ENCODE measurements around the gene RNF4.
"Not testable (repeated sequence)": the region's sequence is repeated elsewhere in the genome, so short reads cannot be mapped to it uniquely, and the experiment has no call there.

RNF4 gene

DNA sequence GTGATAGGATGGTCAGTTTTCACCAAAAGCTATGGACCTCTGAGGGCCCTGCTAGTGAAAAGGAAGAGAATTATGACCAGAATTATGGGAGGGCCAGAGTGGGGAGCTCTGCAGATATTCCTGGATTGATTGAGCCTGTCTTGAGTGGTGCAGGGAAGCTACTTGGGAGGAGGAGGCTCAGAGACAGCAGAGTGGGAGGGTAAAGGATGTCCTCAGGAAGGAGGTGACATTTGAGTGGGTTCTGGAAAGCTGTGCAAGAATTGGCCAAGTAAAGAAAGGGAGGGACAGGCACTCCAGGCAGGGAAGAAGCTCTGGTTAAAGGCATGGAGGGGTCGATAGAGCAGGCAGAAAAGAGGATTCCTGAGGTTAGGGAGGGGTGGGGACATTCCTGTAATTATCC lies 24.1 kb downstream of the RNF4 start:
- DNase-seq: no peak

DNA sequence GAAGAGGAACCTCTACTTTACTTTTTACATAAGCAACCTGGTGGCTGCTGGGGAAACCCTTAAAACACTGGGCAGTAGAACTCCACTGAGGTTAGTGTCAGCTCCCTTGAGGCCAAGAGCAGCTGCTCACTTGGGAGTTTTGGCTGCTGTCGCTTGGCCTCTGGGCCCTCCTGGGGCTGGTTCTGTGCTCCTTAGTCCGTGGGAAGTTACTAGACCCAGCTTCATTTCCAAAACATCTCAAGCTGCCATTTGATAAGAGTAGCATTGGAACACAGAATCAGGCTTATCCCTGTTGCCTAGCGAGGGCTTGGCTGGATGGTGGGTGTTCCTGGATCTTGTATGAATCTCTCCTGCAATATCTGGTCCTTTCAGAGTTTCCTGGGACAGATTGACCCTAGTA lies 26.1 kb downstream of the RNF4 start:
- DNase-seq: no peak

DNA sequence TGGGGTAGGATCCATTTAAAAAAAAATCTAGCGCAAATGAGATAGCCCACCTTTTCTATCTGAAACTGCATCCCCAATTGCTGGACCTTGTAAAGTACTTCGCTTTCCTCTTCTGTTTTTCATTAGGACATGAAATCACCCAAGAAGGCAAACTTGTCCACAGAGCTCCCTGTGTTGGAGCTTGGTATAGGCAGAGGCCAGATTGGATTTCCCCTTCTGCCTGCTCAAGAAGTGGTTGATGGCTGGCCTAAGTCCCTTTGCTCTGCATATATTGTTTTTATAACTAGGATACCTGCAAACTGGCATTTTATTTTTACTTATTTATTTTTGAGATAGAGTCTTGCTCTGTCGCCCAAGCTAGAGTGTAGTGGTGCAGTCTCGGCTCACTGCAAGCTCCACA lies 28.4 kb downstream of the RNF4 start:
- no peak for DNase-seq

GRCh38 chr4:2497931-2498330 lies 29.0 kb downstream of the RNF4 start:
- DNase-seq: no peak

- DNase-seq: peak; percentile 21
These were observed 31.6 kb downstream of the RNF4 start for GRCh38 chr4:2500547-2500946.

DNA sequence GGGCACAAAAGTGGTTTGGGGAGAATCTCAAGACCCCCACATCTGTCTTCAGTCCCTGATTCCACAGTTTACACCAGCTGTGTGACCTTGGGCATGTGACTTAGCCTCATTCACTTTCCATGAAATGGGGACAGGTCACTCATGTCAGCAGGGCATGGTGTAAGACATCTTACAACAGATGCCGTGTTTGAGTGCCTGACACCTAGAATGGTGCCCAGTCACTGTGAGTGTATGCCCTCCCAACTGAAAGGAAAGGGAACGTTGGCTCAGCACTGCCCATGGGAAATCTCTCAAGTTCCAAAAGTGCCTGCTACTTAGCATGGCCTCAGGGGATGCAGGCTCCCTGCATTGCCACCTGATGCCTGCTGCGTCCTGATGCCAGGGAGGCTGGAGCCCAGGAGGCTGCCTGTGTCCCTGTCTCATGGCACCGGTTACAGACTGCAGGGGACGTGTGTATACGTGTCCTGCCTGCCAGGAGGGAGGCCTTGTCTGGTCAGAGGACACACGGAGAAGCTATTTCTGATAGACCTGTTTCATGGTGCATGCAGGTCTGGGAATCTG lies 32.2 kb downstream of the RNF4 start:
- no peak for DNase-seq

DNA sequence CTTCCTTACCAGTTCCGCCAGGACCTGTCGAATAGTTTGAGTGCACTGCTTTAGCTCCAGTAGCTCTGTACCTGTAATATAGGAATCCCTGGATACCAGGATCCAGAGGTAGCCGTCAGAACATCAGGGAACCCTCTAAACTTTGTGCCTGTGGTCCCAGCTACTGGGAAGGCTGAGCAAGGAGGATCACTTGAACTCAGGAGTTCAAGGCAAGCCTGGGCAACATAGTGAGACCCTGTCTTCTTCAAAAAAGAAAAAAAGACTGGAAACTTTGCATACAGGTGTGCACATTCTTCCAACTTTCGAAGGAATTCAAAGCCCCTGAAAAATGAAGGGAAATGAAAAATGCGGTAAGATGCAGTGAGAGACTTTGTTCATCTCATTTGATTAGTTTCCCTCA lies 34.9 kb downstream of the RNF4 start:
- no peak for DNase-seq

- DNase-seq: no peak
These were observed 38.4 kb downstream of the RNF4 start for GRCh38 chr4:2507259-2507658.

- no peak for DNase-seq
These were observed 38.9 kb downstream of the RNF4 start for GRCh38 chr4:2507855-2508254.

GRCh38 chr4:2510351-2511259 lies 41.7 kb downstream of the RNF4 start:
- no peak for DNase-seq

GRCh38 chr4:2511645-2512131 lies 42.8 kb downstream of the RNF4 start:
- DNase-seq: no peak

DNA sequence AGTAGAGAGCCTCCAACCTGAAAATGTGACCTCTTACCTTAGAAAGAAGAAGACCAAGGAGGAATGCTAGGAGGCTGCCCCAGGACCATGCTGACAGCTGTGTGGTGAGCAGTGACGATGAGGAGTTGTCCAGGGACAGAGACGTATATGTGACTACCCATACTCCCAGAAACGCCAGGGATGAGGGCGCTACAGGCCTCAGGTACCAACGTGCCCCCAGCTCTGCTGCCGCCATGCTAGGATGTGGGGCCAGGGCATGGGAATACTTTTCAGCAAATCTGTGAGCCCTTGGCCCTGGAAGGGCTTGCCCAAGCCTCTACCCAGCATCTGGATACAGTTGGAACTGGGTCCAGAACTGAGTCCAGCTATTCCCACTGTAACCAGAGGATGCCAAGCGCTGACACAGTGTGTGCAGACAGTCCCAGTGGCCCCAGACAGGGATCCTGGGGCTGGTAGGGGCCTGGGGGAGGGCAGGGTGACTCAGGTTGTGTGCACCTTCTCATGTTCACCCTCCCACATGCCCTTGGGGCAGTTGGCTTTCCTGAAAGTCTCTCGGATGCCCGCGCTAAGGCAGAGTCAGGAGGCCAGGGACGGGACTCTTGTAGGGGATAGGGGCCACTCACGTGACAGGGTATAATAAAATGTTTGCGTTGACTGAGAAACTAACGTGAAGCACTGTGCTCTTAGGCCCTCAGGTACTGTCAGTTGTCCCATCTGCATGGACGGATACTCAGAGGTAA lies 43.7 kb downstream of the RNF4 start:
- no peak for DNase-seq

GRCh38 chr4:2514193-2514592 lies 45.3 kb downstream of the RNF4 start:
- DNase-seq: not testable (repeated sequence)

DNA sequence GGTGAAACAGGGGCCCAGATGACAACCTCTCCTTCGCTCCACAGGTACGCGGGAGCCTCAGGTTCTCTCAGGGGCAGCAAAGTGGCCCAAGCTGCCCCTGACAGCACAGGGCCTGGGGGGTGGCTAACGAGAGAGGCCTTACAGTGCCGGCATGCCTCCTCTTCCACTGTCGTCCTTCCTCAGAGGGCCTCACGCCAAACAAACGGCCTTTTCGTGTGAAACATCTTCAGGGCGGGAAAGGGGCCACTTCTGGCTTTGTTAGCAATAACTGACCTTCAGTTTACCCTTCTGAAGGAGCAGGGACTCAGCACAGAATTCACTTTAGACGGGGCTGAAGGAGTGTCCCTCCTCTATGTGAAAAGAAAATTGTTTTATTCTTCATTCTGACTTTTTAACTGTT lies 46.0 kb downstream of the RNF4 start:
- not testable (repeated sequence) for DNase-seq

DNA sequence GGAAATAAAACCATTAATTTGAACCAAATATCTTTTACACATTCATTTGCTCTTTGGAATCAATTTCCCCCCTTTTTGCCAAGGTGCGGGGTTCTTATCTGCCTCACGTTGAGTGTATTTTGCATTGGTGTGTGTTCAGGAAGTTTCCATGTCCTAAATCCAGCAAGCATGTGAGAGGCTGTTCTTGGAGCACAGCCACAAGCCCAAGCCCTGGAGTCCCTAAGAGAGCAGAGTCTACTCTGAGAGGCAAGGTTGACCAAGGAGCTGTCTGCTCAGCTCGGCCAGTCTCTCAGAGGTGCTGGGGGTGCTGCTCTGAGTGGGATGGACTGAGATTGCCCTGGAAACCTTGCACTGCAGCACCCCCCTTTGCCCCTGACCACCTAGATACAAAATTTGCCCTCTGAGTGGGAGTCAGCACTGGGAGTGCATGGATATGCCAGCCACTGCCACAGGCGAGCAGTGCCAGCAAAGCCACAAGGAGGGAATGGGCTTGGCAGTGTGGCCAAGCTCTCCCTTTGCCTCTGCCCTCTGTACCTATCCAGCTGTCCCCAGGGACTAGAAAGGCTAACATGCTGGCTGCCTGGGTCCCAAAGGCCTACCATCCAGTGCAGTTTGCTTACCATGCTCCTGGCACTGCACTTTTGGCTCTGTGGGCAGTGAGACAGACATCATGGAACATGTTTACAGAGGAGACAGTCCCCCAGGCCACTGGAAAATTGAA lies 47.1 kb downstream of the RNF4 start:
- no peak for DNase-seq

- no peak for DNase-seq
These were observed 47.7 kb downstream of the RNF4 start for GRCh38 chr4:2516635-2517034.

DNA sequence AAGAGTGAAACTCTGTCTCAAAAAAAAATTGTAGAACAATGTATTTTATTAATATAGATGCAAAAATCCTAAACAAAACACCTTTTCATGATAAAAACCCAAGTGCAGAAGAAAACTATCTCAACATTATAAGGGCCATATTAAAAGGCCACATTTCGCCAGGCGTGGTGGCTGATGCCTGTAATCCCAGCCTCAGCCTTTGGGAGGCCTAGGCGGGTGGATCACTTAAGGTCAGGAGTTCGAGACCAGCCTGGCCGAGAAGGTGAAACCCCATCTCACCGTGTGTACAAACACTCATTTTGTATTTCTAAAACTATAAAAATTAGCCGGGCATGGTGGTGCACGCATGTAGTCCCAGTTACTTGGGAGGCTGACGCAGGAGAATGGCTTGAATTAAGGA lies 57.7 kb downstream of the RNF4 start:
- no peak for DNase-seq

GRCh38 chr4:2534904-2535375 lies 66.0 kb downstream of the RNF4 start:
- DNase-seq: no peak

GRCh38 chr4:2535376-2536192 lies 66.7 kb downstream of the RNF4 start:
- DNase-seq: peak; percentile 58

DNA sequence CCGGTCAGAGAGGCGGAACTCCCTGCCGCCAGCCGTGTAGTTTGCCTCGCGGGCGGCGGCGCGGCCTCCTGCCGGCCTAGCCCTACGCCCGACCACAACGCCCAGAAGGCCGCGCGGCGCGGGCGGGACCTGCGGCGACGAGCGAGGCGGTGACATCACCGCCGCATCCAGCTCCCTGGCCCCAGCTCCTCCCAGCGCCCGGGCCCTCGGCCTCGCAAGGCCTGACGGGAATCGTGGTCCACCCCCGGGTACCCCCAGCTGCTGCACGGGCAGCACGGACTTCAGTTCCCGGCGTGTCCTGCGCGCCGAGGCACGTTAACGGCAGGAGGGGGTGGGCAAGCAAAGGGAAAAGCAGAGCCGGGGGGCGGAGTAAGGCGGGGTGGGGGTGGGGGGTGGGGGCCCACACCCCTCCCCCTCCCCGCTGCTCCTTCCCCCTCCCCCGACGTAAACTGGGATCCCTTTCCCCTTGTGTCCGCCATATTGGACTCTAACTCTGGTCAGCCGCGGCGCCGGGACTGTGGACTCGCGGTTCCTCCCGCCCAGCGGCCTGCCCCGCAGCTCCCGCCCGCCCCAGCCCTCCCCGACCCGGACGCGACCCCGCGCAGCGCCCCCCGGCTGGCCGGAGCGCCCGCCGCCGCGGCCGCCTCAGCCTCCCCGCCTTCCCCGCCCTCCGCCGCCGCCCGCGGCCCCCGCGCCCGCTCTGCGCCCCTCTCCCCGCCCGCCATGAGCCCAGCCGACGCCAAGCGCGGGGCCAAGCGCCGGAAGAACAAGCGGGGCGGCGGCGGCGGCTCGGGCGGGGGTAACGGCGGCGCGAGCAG lies 67.5 kb downstream of the RNF4 start, which contains the start of gene FAM193A:
Gene FAM193A (plus strand): TSS at position 455 of the 818 bp plus-strand sequence. CDS start 269 bp downstream, at position 724.
- peak; percentile 99 for DNase-seq

Data from activated CD4-positive, alpha-beta T cell treated with anti-CD3 and anti-CD28 coated beads for 48 hours (primary cell).